ENCODE data around the gene TBX2.
A peak's percentile ranks its signal among the peaks of the same experiment; 100 is the strongest.

TBX2 gene

DNA sequence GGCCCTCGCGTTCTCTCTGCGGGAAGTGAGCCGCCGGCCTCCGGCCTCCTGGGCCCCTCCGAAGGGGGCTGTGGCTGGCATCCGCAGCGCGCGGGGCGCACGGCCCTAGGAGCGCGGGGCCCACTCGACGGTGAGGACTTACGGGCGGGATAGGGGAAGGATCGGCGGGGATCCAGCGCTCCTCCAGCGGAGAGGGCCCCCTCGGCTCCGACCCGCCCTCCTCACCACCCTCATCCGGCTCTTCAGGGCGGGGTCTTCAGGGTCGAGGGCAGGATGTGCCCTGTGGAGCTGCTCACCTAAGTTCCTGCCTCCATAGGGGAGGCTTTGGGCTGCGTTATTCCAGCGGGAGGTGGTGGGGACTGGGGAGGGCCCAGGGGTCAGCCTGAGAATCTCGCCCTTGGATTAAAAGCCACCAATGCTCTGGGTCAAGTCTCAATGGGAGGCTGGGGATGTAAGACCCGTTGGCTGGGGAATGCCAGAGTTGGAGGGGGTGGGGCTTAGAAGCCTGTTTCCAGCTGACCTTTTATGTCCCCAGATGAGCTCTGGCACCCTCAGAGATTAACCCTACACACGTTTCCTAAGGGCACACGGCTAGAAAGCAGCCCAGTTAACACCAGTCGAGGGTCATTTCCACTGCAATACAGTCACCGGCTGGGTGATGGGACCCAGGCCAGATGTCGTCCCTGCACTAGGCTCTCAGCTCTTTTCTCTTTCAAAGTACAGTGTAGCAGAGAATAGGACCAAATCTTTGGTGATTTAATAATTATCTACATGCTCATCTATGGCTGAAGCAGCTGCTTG is 13.4 kb downstream of the TBX2 start:
- no peak for DNase-seq
- in situ Hi-C loops (cut with HindIII; ENCODE audit: low pct_ligation_motif_present, low sequenced_read_pairs): no loop called here
- no peaks in the 10 kb centered on the region for H3K27me3 ChIP-seq (replicated peaks)
- H3K27ac ChIP-seq: no peak overlapping the region
- H3K36me3 ChIP-seq (replicated peaks): peaks cover 3% of the 10 kb centered on the region
- peak overlapping the region; percentile 68 for H3K4me3 ChIP-seq (ENCODE audit: low read depth, low read length)
- TF ChIP-seq CTCF (IDR thresholded peaks at IDR 0.05; ENCODE audit: low read depth, low read length, missing control alignments): no peak

GRCh38 chr17:61413661-61414126 is 14.1 kb downstream of the TBX2 start:
- Histone ChIP-seq H3K4me3 (ENCODE audit: low read depth, low read length) (no peak overlapping the region), H3K27ac (no peak overlapping the region), H3K36me3 (replicated peaks) (no peaks in the 10 kb centered on the region), H3K27me3 (replicated peaks) (no peaks in the 10 kb centered on the region)
- no peak for TF ChIP-seq CTCF (IDR thresholded peaks at IDR 0.05; ENCODE audit: low read depth, low read length, missing control alignments)
- DNase-seq: no peak
- in situ Hi-C loops (cut with HindIII; ENCODE audit: low pct_ligation_motif_present, low sequenced_read_pairs): no loop called here

DNA sequence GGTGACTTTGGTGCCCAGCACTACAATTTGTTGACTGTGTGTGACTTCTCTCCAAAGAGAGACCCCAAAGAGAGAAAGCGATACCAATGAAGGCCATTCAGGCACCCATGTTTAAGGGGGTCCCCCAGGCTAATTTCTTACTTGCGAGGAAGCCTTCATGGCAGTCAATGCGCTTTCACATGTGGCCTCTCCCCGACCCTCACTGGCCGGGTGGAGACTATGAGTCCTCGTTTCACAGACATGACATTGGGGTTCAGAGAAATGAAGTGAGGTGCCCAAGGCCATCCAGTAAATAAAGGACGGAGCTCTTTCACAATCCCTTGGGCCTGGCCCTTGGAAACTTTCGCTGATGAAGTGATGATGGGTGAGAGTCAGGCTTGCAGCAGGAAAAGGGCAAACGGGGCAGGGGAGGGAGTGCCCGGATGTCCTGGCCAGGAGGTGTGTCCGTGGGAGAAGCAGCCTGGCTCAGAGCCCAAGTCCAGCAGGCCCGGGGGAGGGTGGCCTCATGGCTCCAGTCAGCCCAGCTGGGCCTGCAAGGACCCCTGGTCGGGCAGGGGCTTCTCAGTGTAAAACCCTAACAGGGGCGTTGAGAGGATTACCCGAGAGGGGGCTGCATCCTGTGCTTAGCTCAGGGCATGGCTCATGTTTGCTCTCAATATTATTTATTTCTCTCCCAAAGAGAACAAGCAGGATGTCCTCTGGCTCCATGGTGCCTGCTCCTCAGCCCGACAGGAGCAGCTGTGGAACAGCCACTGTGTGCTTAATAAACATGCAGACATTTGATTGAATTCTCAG is 14.7 kb downstream of the TBX2 start:
- Histone ChIP-seq H3K27me3 (replicated peaks) (no peaks in the 10 kb centered on the region), H3K36me3 (replicated peaks) (no peaks in the 10 kb centered on the region), H3K27ac (no peak overlapping the region), H3K4me3 (ENCODE audit: low read depth, low read length) (no peak overlapping the region)
- in situ Hi-C loops (cut with HindIII; ENCODE audit: low pct_ligation_motif_present, low sequenced_read_pairs): no loop called here
- no peak for TF ChIP-seq CTCF (IDR thresholded peaks at IDR 0.05; ENCODE audit: low read depth, low read length, missing control alignments)
- DNase-seq: no peak

DNA sequence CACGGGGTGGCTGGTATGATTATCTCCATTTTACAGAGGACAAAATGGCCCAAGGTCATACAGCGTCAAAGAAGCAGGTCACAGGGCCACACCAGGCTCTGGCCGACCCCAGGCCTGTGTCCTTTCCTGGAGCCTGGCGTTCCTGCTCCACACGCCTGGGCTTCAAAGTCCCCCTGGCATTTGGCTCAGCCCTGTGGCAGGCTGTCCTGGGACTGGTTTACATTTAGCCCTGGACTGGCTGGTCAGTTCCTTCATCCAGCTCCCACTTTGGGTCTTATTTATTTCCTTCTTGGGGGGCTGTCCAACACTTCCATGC is 15.3 kb downstream of the TBX2 start:
- Histone ChIP-seq H3K36me3 (replicated peaks) (no peaks in the 10 kb centered on the region), H3K4me3 (ENCODE audit: low read depth, low read length) (no peak overlapping the region), H3K27me3 (replicated peaks) (peaks cover under 1% of the 10 kb centered on the region), H3K27ac (no peak overlapping the region)
- in situ Hi-C loops (cut with HindIII; ENCODE audit: low pct_ligation_motif_present, low sequenced_read_pairs): no loop called here
- TF ChIP-seq CTCF (IDR thresholded peaks at IDR 0.05; ENCODE audit: low read depth, low read length, missing control alignments): no peak
- DNase-seq: no peak

GRCh38 chr17:61415374-61416210 is 15.9 kb downstream of the TBX2 start:
- no peak overlapping the region for H3K4me3 ChIP-seq (ENCODE audit: low read depth, low read length)
- in situ Hi-C loops (cut with HindIII; ENCODE audit: low pct_ligation_motif_present, low sequenced_read_pairs): no loop called here
- H3K36me3 ChIP-seq (replicated peaks): no peaks in the 10 kb centered on the region
- DNase-seq: no peak
- H3K27me3 ChIP-seq (replicated peaks): peaks cover 2% of the 10 kb centered on the region
- H3K27ac ChIP-seq: no peak overlapping the region
- no peak for TF ChIP-seq CTCF (IDR thresholded peaks at IDR 0.05; ENCODE audit: low read depth, low read length, missing control alignments)
